ENCODE results near the gene HSF4. TPM values are rescaled to one million over a fixed set of nuclear protein-coding genes. Genes with fewer than 3 reads are reported as not detected.
A peak's percentile ranks its signal among the peaks of the same experiment; 100 is the strongest.

HSF4 gene
- total RNA-seq, 1 experiment from 2014 or later, result 2.2 TPM

GRCh38 chr16:67174706-67175231 is 10.2 kb downstream of the HSF4 start (continued):
- TF ChIP-seq ZNF232 (CRISPR knock-in tag; IDR thresholded peaks at IDR 0.05), result no peak
- TF ChIP-seq CREB1 (CRISPR knock-in tag; IDR thresholded peaks at IDR 0.05), result no peak

- no peak for ATAC-seq
- H3K36me3 Mint-ChIP-seq, result peaks cover 3% of the 10 kb centered on the region; the same call in 1 of the 2 replicates
- ChIA-PET CTCF (interaction anchor here (1.7 to 15.6 kb wide), 4 partner anchors 8 to 70 kb away, joined by 3 to 386 read pairs (median 21); partner anchors contain the start of genes B3GNT9, FBXL8 and TRADD), POLR2A (no interaction called here)
- TF ChIP-seq IRF2 (CRISPR knock-in tag; IDR thresholded peaks at IDR 0.05; ENCODE audit: borderline replicate concordance, low read depth), result no peak
- no peak for TF ChIP-seq CDX4 (CRISPR knock-in tag; IDR thresholded peaks at IDR 0.05; ENCODE audit: borderline replicate concordance)
- no peak for TF ChIP-seq HMGA2 (CRISPR knock-in tag; IDR thresholded peaks at IDR 0.05)
- no peak for TF ChIP-seq NFYB (CRISPR knock-in tag; conservative IDR thresholded peaks at IDR 0.05; ENCODE audit: low read depth)
- TF ChIP-seq CBFB (CRISPR knock-in tag; IDR thresholded peaks at IDR 0.05; ENCODE audit: low read depth), result no peak
- no peak for TF ChIP-seq ATF1 (CRISPR knock-in tag; IDR thresholded peaks at IDR 0.05)
- TF ChIP-seq NR3C1 (CRISPR knock-in tag; conservative IDR thresholded peaks at IDR 0.05; ENCODE audit: low read depth), result no peak
- no peak for TF ChIP-seq SOX15 (CRISPR knock-in tag; IDR thresholded peaks at IDR 0.05)
- TF ChIP-seq PRDM15 (CRISPR knock-in tag; IDR thresholded peaks at IDR 0.05), result no peak
- no peak for DNase-seq (ENCODE audit: low spot score)
- peaks cover 68% of the 10 kb centered on the region for H3K27me3 Mint-ChIP-seq (ENCODE audit: low read depth)
- no peak overlapping the region for H3K4me3 Mint-ChIP-seq
- no peaks in the 10 kb centered on the region for H3K9me3 Mint-ChIP-seq
- no peak overlapping the region for H3K27ac Mint-ChIP-seq
- peaks cover 24% of the 10 kb centered on the region for H3K4me1 Mint-ChIP-seq
Observed at GRCh38 chr16:67176662-67177061, 12.1 kb downstream of the HSF4 start.

- Mint-ChIP-seq H3K4me3 (peak overlapping the region; percentile 65), H3K27me3 (ENCODE audit: low read depth) (peaks cover 54% of the 10 kb centered on the region), H3K9me3 (no peaks in the 10 kb centered on the region), H3K4me1 (peaks cover 22% of the 10 kb centered on the region), H3K27ac (peak overlapping the region; percentile 63; the same call in 1 of the 2 replicates), H3K36me3 (peaks cover 3% of the 10 kb centered on the region; the same call in 1 of the 2 replicates)
- peak; percentile 93 for DNase-seq (ENCODE audit: low spot score)
- POLR2A ChIA-PET, result interaction anchor here (0.6 to 1.4 kb wide), 4 partner anchors 9 to 166 kb away, joined by 3 to 5 read pairs (median 3); partner anchors contain the start of genes FBXL8 and TRADD
- CTCF ChIA-PET, result interaction anchor here (0.6 to 5.9 kb wide), 10 partner anchors 7 to 224 kb away, joined by 3 to 37 read pairs (median 6); partner anchors contain the start of genes B3GNT9, CES3 and NOL3
- ATAC-seq, result peak; percentile 85
- TF ChIP-seq ZBTB43 (CRISPR knock-in tag; IDR thresholded peaks at IDR 0.05), result peak; percentile 50; the same call in 1 of the 2 replicates
- TF ChIP-seq RORB (CRISPR knock-in tag; IDR thresholded peaks at IDR 0.05), result no peak
- 0 out of 2 replicates have a peak, but pooled peaks have one; percentile 19 for TF ChIP-seq USF2 (CRISPR knock-in tag; IDR thresholded peaks at IDR 0.05)
- no peak for TF ChIP-seq NFYB (CRISPR knock-in tag; conservative IDR thresholded peaks at IDR 0.05; ENCODE audit: low read depth)
- peak; percentile 70 for TF ChIP-seq FOXK1 (CRISPR knock-in tag; IDR thresholded peaks at IDR 0.05)
- no peak for TF ChIP-seq SOX15 (CRISPR knock-in tag; IDR thresholded peaks at IDR 0.05)
- TF ChIP-seq ATF3 (CRISPR knock-in tag; conservative IDR thresholded peaks at IDR 0.05), result no peak
- TF ChIP-seq ZNF512 (CRISPR knock-in tag; IDR thresholded peaks at IDR 0.05; ENCODE audit: borderline replicate concordance), result no peak
- 0 out of 2 replicates have a peak, but pooled peaks have one; percentile 58 for TF ChIP-seq HMGXB4 (CRISPR knock-in tag; IDR thresholded peaks at IDR 0.05)
- TF ChIP-seq NR1H2 (CRISPR knock-in tag; IDR thresholded peaks at IDR 0.05), result no peak
Observed at GRCh38 chr16:67177743-67178699, 13.5 kb downstream of the HSF4 start.
